SIG-M5 treated with dmso at 0.1 percent for 504 hours (cell line): ENCODE results near the gene KCNIP2.
A peak's percentile ranks its signal among the peaks of the same experiment; 100 is the strongest.

Source experiments
- DNase-seq: peaks from one replicate; lab custom pipeline; 2025; ENCODE audit not compliant: unreplicated experiment; lab: John Stamatoyannopoulos, UW

Gene KCNIP2

DNA sequence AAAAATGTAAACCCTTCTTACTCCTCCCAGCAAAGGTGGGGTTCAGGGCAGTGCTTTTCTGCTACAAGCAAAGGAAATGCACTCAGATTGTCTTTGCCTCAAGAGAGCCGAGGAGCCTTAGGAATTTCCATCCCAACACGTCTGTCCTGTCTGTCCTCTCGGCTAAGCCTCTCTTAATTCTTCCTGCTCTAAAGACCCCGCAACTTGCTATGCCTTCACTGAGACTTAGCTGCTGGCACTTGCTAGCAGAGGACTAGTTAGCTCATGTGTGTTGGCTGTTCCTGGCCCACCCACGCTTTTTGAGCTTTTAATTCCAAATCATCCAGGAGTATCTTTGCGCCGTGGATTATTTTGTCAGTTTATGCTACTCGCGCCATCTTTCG, 59.9 kb downstream of the KCNIP2 start:
- DNase-seq, result no peak

DNA sequence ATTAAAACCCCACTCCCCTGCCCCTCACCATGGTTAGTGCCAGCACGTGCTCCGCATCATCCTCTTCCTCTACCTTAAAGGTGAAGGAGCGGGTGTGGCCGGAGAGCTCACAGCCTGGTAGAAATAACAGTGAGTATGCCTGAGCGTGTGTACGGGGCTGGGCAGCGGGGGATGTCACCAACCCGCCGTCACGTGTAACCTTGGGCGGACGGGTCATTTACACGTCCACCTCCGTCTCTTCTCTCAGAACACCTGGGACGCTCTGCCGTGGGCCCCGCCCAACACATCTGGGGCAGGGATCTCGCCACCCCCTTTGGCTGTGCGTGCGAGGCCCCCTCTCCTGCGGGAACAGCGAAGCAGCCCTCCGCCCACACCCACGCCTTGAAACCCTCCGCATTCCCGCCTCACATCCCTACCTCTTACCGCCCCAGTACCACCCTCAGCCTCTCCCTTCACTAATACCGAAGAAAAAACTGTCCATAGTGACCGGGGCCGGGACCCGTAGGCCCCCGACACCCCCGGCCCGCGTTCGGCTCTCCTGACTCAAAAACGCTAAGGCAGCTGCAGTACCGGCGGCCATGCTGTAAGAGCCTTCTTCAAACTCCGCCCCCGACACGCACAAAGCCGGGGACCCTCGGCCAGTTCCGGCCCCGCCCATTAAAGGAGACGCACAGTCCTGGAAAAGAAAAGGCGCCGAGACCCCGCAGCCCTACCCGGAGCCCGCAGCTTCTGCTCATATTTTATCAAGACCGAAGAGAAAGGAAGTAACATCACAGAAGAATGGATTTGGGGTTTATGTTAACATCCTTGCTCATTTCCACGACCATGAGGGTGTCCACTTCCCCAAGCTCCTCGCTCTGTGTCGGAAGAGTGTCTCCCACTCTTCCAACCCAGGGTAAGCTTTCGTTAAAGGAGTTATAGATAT, 60.5 kb downstream of the KCNIP2 start, which contains the start of gene NPM3:
Gene NPM3, minus strand, starts transcription at position 636 of the 925 bp plus-strand sequence. Its CDS starts 56 bp downstream, at position 580.
- peak; percentile 76 for DNase-seq

DNA sequence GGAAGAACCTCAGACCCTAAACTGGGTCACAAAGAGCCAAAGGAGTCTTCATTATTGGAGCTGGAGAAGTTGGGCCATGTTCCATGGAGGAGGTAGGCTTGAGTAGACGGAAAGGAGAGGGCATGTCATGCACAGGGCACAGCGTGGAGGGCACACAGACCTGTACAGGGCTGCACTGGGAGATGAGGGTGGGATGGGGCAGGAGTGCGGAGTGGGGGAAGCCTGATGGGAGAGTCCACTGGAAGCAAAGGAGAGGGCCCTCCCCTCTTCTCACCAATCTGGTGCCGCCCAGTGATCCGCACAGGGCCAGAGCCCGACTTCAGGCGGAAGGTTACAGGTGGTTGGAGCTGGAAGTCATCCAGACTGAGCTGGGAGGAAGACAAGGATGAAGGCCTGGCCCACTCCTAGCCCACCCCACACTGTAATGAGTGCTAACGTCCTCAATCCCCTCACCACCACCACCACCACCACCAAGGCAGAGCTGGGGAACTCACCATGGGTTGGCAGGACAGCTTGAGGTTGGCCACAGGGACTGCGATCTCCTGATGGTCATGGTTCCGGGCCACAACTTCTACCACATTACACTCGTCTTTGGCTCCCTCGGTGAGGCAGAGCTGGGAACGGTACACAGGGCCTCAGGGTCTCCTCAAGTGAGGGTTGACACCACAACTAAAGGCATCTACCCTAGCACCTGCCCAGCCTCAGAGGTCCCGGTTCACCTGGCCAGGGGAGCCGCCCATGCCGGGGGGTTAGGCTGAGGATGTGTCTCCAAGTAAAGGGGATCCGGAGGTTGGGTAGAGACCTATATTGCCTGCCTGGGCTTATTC, 61.4 kb downstream of the KCNIP2 start:
- DNase-seq, result no peak

DNA sequence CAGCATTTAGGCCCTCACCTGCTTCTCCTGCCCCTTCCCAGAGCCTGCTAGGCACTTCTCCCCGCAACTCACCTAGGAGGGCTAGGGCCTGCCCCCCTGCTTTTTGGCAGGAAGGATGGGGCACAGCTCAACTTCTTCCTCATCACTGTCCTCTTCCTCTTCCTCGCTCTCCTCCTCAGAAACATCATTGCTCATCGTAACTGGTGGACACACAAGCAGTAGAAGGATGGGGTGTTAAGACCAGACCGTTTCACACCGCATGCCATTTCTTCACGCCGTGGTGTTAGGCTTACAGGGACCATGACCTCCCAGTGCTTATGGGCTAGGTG, 62.0 kb downstream of the KCNIP2 start:
- peak; percentile 28 for DNase-seq

DNA sequence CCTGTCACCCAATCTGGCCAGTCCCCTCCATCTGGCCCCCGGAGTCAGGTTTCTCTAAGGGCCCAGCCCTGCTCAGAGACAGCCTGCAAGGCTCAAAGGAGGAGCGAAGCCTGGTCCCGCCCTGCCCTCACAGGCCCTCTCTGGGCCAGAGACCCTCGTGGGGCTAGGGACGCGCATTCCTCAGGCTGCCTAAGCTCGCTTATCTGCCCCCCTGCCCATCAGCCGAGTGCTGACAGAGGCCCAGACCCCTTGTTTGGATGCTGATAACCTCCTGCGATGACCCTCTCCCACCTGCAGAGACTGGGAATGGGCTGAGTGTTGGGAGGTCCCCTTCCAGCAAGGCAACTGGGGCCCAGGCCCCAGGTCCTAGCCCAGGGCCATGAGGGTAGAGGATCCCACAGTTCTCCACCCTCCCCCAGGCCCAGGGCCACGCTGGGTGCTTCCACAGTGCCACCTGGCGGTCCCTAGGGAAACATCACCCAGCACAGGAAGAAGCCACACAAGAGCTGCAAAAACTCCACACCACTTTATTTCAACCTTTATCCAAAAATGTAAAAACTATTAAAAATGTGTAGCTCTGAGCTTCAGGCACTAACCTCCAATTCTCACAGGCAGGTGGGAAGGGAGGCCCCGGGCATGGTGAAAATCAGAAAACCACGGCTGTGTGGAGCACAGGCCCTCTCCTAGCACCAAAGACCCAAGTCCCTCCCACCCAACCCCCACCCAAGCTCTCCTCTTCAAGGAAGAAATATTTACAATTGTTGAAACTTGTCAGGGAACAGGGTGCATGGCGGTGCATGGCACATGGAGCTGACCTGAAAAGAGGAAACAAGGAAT, 62.6 kb downstream of the KCNIP2 start:
- peak; percentile 73 for DNase-seq

- no peak for DNase-seq
These were observed 63.3 kb downstream of the KCNIP2 start for GRCh38 chr10:101780187-101780817.

DNA sequence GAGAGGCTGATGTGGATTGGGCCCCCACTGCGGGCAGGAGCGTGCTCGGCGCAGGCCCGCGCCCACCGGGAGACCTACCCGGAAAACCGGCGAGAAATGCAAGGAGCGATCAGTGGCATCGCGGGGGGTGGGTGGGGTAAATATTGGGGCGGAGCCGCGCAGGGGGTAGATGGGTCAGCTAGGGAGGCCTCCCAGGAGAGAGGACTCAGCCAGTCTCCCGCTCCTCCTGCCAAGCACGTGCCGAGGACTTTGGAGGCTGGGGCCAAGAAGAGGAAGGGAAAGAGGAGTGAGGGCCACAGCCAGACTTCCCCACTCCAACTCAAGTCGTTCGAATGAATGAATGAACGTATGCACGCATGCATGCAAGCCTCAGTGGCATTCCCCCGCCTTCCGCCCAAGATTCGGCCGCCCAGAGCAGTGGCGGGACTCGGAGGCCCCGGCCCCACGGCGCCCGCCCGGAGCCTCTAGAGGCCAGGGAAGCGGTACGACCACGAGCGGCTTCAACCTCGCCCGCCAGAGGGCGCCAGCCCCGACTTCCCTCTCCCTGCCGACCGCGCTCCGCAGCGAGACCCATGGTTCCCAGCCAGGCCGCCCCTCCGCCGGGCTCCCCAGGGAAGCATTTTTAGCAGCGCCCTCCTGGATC, 63.9 kb downstream of the KCNIP2 start:
- peak; percentile 3 for DNase-seq

GRCh38 chr10:101778781-101779543, 64.6 kb downstream of the KCNIP2 start:
- no peak for DNase-seq

DNA sequence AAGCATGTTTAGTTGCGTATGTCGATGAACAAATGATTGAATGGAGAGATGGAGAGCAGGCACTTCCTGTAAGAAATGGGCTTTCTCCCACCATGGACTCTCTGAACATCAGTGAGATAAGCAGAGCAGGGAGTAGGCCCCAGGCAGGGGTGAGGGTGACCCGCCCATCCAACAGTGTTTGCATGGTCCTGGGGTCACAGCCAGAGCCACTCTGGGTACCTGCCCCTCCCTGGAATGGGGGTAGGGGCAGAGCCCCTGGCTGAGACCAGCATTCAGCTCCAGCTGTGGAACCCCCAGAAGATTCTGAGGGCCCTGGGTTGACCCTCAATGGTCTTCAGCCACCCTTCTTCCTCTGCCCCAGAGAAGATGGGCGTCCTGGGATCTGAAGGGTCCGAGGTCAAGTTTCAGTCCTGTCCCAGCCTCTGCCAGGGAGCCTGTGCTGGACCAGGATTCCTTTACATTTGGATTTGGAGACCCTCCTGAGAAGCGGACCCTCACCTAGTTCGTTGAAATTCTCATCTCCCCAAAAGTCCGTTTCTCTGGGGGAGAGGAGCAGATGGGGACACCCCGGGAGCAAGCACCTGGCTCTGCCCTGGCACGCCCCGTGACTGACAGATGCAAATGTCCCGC, 65.3 kb downstream of the KCNIP2 start:
- no peak for DNase-seq

DNA sequence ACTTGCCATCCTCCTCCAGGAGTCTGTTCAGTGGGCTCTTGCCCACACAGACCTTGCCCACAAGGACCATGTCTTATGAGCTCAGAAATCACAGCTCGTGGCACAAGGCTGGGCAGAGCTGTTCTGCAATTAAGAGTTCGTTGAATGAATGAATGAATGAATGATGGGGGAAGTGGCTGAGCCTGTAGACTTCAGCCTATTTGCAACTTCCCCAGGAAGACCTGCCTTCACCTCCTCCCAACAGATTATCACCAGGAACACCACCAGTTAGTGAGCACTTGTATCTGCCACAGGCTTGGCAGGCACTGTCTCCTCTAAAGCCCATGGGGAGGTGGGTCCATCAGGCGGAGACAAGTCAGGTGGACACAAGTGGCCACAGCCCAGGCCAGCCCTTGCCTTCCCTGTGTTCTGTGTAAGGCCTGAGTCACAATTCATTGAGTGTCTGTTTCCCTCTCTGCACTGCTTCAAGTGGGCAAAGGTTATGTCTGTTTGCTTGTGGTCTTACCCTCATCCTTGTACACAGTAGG, 65.9 kb downstream of the KCNIP2 start:
- DNase-seq, result no peak

GRCh38 chr10:101776161-101776817, 67.3 kb downstream of the KCNIP2 start:
- no peak for DNase-seq
